AG10803 (cell line): ENCODE data around the gene TPD52L3.
A peak's percentile ranks its signal among the peaks of the same experiment; 100 is the strongest.

Experiments used
- DNase-seq: peaks from one replicate; pipeline ENCODE4 v3.0.0; 2010; ENCODE audit warnings: low read depth
- H3K4me3 ChIP-seq: 2 replicates; pipeline ENCODE4 v1.5.1; 2011; ENCODE audit warnings: mild to moderate bottlenecking, low read length, control low read depth
- TF ChIP-seq, protein P1 (sequence below): conservative IDR thresholded peaks from 2 replicates; pipeline ENCODE4 v1.5.1; 2011; ENCODE audit warnings: mild to moderate bottlenecking, low read length, control low read depth, inconsistent platforms

The TPD52L3 gene

DNA sequence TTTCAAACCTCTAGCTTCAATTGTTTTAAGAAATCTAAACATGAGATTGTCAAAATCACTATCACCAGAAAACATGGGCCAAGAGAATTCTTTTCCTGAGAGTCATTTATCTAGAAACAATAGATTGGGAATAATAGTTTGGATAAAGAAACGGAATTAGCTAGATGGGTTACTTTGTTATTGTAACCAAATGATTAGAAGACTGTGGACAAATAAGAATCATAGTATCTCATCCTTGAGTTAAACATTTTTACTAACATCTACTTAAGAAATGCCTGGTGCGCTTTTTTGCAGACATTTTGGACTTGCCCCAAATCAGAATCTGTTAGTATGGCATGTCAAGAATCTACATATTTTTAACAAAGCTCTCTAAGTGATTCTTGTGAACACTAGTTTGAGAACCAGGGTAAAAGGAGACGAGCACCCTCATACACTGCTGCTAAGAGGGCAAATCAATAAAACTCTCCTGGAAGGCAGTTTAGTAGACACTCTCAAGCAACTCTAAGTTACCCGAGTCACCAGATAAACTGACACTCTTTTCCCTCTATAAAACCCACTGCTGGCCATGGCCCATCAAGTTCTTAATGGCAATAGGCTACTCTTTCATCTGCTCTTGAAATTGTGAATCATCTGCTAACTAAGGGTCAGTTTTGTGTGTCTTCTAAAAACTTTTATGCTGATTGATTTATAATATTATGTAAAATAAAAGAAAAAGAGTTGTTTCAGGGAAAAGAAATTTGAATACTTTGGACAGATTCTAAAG lies 39.1 kb downstream of the TPD52L3 start:
- TF ChIP-seq, protein P1, sequence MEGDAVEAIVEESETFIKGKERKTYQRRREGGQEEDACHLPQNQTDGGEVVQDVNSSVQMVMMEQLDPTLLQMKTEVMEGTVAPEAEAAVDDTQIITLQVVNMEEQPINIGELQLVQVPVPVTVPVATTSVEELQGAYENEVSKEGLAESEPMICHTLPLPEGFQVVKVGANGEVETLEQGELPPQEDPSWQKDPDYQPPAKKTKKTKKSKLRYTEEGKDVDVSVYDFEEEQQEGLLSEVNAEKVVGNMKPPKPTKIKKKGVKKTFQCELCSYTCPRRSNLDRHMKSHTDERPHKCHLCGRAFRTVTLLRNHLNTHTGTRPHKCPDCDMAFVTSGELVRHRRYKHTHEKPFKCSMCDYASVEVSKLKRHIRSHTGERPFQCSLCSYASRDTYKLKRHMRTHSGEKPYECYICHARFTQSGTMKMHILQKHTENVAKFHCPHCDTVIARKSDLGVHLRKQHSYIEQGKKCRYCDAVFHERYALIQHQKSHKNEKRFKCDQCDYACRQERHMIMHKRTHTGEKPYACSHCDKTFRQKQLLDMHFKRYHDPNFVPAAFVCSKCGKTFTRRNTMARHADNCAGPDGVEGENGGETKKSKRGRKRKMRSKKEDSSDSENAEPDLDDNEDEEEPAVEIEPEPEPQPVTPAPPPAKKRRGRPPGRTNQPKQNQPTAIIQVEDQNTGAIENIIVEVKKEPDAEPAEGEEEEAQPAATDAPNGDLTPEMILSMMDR, result no peak
- no peak overlapping the region for H3K4me3 ChIP-seq
- peak; percentile 16 for DNase-seq

DNA sequence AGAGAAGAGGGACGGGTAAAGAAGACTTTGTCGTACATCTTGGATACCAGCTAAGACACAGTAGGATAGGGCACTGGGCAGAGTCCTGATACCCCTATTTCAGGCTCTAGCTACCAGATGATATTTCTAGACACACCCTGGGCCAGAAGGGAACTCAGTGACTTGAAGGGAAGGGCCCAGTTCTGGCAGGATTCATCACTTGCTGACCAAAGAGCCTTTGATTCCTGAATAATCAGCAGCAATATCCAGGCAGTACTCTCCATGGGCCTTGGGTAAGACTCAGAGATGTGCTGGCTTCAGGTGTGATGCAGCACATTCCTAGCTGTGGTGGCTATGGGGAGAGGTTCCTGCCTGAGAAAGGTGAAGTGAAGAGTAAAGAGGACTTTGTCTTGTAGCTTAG lies 40.7 kb downstream of the TPD52L3 start:
- TF ChIP-seq, protein P1, result no peak
- DNase-seq, result no peak
- H3K4me3 ChIP-seq, result no peak overlapping the region
